PC-9 (cell line): ENCODE results near the gene ATP1B3. TPM values are rescaled to one million over a fixed set of nuclear protein-coding genes. Genes with fewer than 3 reads are reported as not detected.

Source experiments
- BruUV-seq: library from RNA; stranded (reverse); fragments of 400-500 nt; replicated peaks from 2 replicates; lab custom pipeline; 2021; lab: Mats Ljungman, UMichigan
- CTCF ChIA-PET: fragments of 300-600 bp; sonication (Branson Sonifier 250); formaldehyde crosslinking; loops from one replicate; lab custom pipeline; 2022; ENCODE audit warnings: antibody characterized with exemption; lab: Charles Lee
- POLR2A ChIA-PET: fragments of 300-600 bp; sonication (Branson Sonifier 250); formaldehyde crosslinking; loops from one replicate; lab custom pipeline; 2022; ENCODE audit warnings: antibody characterized with exemption; ENCODE audit not compliant: unreplicated experiment; lab: Charles Lee
- DNase-seq, 2 experiments: peaks; one replicate each; pipeline versions ENCODE4 v3.0.0 to v3.0.0-alpha.2; 2015 to 2022; ENCODE audit warnings: mixed read lengths in 1 of 2
- H2AFZ ChIP-seq: fragments of 200-600 bp; sonication (generic); 2 replicates; pipeline ENCODE4 v1.8.1; 2017; ENCODE audit warnings: antibody characterized with exemption
- H3F3A ChIP-seq: fragments of 200-600 bp; sonication (generic); 2 replicates; pipeline ENCODE4 v1.8.1; 2017; ENCODE audit warnings: antibody characterized with exemption, mild to moderate bottlenecking, low read depth; ENCODE audit not compliant: insufficient read depth
- H3K27ac ChIP-seq: fragments of 200-600 bp; sonication (generic); 2 replicates; pipeline ENCODE4 v1.6.1; 2016; ENCODE audit warnings: mixed run types
- H3K27me3 ChIP-seq: fragments of 200-600 bp; sonication (generic); 2 replicates; pipeline ENCODE4 v1.6.1; 2016; ENCODE audit warnings: low read depth, mixed run types; ENCODE audit not compliant: insufficient read depth
- H3K36me3 ChIP-seq: fragments of 200-600 bp; sonication (generic); 2 replicates; pipeline ENCODE4 v1.6.1; 2016; ENCODE audit warnings: low read depth, mixed run types
- H3K4me1 ChIP-seq: fragments of 200-600 bp; sonication (generic); replicated peaks from 2 replicates; pipeline ENCODE4 v1.6.1; 2016; ENCODE audit warnings: mixed run types; ENCODE audit not compliant: insufficient read depth
- H3K4me2 ChIP-seq: fragments of 200-600 bp; sonication (generic); 2 replicates; pipeline ENCODE4 v1.6.1; 2017; ENCODE audit warnings: mixed run types
- H3K4me3 ChIP-seq: fragments of 200-600 bp; sonication (generic); 2 replicates; pipeline ENCODE4 v1.6.1; 2016; ENCODE audit warnings: mixed run types
- H3K79me2 ChIP-seq: fragments of 200-600 bp; sonication (generic); 2 replicates; pipeline ENCODE4 v1.6.1; 2017; ENCODE audit warnings: low read depth, mixed run types
- H3K9me2 ChIP-seq: fragments of 200-600 bp; sonication (generic); 2 replicates; pipeline ENCODE4 v1.8.1; 2017; ENCODE audit warnings: mild to moderate bottlenecking; ENCODE audit not compliant: insufficient read depth
- H3K9me3 ChIP-seq: fragments of 200-600 bp; sonication (generic); 2 replicates; pipeline ENCODE4 v1.8.1; 2016; ENCODE audit warnings: low read depth; ENCODE audit not compliant: insufficient read depth
- H4K20me1 ChIP-seq: fragments of 200-600 bp; sonication (generic); 2 replicates; pipeline ENCODE4 v1.8.1; 2017; ENCODE audit not compliant: insufficient read depth
- CTCF ChIP-seq: fragments of 200-600 bp; sonication (generic); conservative IDR thresholded peaks from 2 replicates; pipeline ENCODE4 v1.6.1; 2017; ENCODE audit warnings: mixed run types, antibody characterized with exemption, mild to moderate bottlenecking, moderate library complexity
- EZH2 ChIP-seq: fragments of 200-600 bp; sonication (generic); IDR thresholded peaks from 2 replicates; pipeline ENCODE4 v1.8.0; 2017; ENCODE audit warnings: antibody characterized with exemption, low read depth
- intact Hi-C: fragments of 100-400 bp; cut with micrococcal nuclease; formaldehyde crosslinking; loops from one replicate; pipeline ENCODE4 v1.10.0; 2022; ENCODE audit not compliant: unreplicated experiment
- total RNA-seq: library from RNA; stranded (reverse); gene quantifications from 2 replicates; pipeline ENCODE4 v1.2.3, GENCODE V29; 2021

The ATP1B3 gene
- total RNA-seq, 1 experiment from 2014 or later: 69.7 TPM

GRCh38 chr3:141949972-141950371, 73.5 kb downstream of the ATP1B3 start:
- no peak overlapping the region for H2AFZ ChIP-seq
- no peaks in the 10 kb centered on the region for H3K79me2 ChIP-seq
- no peaks in the 10 kb centered on the region for H3K36me3 ChIP-seq
- CTCF ChIA-PET: interaction anchor here (0.6 kb wide), 1 partner anchor 277 kb away, joined by 4 read pairs; no protein-coding TSS in a partner anchor
- no peaks in the 10 kb centered on the region for H3K9me2 ChIP-seq
- peaks cover 5% of the 10 kb centered on the region; the same call in 1 of the 2 replicates for H3F3A ChIP-seq
- POLR2A ChIA-PET: interaction anchor here (0.6 kb wide), 1 partner anchor 899 kb away, joined by 4 read pairs; no protein-coding TSS in a partner anchor
- BruUV-seq: no TSS peak
- H4K20me1 ChIP-seq: no peaks in the 10 kb centered on the region
- intact Hi-C loops: no loop called here
- no peak overlapping the region for H3K4me2 ChIP-seq
- H3K27ac ChIP-seq: no peak overlapping the region
- H3K9me3 ChIP-seq: no peaks in the 10 kb centered on the region
- no peak overlapping the region for H3K4me3 ChIP-seq
- TF ChIP-seq CTCF: no peak
- no peak for TF ChIP-seq EZH2
- peaks cover 15% of the 10 kb centered on the region for H3K4me1 ChIP-seq
- no peaks in the 10 kb centered on the region for H3K27me3 ChIP-seq
- DNase-seq: no peak

- Histone ChIP-seq H3K36me3 (no peaks in the 10 kb centered on the region), H3F3A (peaks cover 5% of the 10 kb centered on the region; the same call in 1 of the 2 replicates), H2AFZ (no peak overlapping the region), H3K27ac (no peak overlapping the region), H3K9me3 (no peaks in the 10 kb centered on the region), H3K4me1 (peaks cover 15% of the 10 kb centered on the region), H3K79me2 (no peaks in the 10 kb centered on the region), H3K4me3 (no peak overlapping the region), H3K27me3 (no peaks in the 10 kb centered on the region), H3K9me2 (no peaks in the 10 kb centered on the region), H3K4me2 (no peak overlapping the region), H4K20me1 (no peaks in the 10 kb centered on the region)
- TF ChIP-seq CTCF (no peak), EZH2 (no peak)
- intact Hi-C loops: no loop called here
- CTCF ChIA-PET: no interaction called here
- POLR2A ChIA-PET: no interaction called here
- BruUV-seq: no TSS peak
- no peak for DNase-seq
Observed at GRCh38 chr3:141950572-141951493, 74.4 kb downstream of the ATP1B3 start.

- no peaks in the 10 kb centered on the region for H4K20me1 ChIP-seq
- no peaks in the 10 kb centered on the region for H3K27me3 ChIP-seq
- H3K9me2 ChIP-seq: no peaks in the 10 kb centered on the region
- no peaks in the 10 kb centered on the region for H3K9me3 ChIP-seq
- H3K36me3 ChIP-seq: 0 out of 2 replicates have a peak, but pooled peaks cover 2% of the 10 kb centered on the region
- H3F3A ChIP-seq: peaks cover 5% of the 10 kb centered on the region; the same call in 1 of the 2 replicates
- H3K4me3 ChIP-seq: no peak overlapping the region
- peak; percentile 37 to 62 for DNase-seq
- H3K4me2 ChIP-seq: peak overlapping the region; percentile 60
- 0 out of 2 replicates have a peak overlapping the region, but pooled peaks have one; percentile 14 for H3K27ac ChIP-seq
- intact Hi-C loops: no loop called here
- TF ChIP-seq CTCF: no peak
- no peak for TF ChIP-seq EZH2
- CTCF ChIA-PET: no interaction called here
- H3K4me1 ChIP-seq: peaks cover 15% of the 10 kb centered on the region
- no peaks in the 10 kb centered on the region for H3K79me2 ChIP-seq
- H2AFZ ChIP-seq: no peak overlapping the region
- POLR2A ChIA-PET: no interaction called here
- BruUV-seq: no TSS peak
Observed at GRCh38 chr3:141952611-141953010, 76.2 kb downstream of the ATP1B3 start.
